Stimulated activated CD8-positive, alpha-beta memory T cell treated with anti-CD3 and anti-CD28 coated beads, Interleukin-2, amount 100 ng/mL, for 48 hours (primary cell): ENCODE data around the gene CAMSAP2.

Experiments used
- DNase-seq, 2 donors: peaks; one replicate each; pipeline ENCODE4 v3.0.0-alpha.2; 2020; ENCODE audit warnings: low read depth in 2 of 2

CAMSAP2 gene

DNA sequence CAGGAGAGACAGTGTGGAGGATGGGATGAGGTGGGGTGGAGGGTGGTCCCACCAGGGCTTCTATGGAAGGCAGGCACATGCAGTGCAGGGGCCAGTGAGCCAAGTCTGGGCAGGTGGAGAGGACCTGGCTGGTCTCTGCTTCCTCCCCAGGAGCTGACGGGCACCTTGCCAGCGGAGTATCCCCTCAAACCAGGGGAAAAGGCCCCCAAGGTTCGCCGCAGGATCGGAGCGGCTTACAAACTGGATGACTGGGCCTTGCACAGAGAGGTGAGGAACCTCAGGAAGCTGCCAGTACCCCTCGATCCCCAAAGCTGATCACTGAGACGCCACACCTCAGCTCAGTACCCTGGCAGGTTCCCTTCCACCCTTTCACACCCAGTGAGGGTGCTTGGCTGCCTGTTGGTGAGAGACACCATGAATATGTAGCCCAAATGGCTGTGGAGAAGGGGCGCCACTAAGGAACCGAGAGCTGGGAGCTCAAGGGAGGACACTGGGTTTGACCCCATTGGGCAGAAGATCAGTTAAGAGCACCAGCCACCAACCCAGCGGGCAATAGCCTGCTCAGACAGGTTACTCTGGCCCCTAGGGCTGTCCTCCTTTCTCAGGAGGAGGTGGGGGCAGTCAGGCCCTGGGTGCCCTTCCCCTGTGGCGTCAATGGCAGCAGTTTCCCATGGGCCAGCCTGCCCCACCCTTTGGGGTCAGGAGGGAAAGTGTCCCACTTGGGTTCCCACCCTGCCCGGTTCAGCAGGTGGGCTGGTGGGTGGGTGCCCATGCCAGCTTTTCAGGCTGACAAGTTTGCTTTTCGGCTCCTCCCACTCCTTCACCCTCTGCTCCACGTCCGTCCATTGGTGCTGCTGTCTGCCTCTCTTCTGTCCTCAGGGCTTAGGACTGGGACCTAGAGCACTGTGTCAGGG, 161.5 kb downstream of the CAMSAP2 start:
- DNase-seq = no peak

DNA sequence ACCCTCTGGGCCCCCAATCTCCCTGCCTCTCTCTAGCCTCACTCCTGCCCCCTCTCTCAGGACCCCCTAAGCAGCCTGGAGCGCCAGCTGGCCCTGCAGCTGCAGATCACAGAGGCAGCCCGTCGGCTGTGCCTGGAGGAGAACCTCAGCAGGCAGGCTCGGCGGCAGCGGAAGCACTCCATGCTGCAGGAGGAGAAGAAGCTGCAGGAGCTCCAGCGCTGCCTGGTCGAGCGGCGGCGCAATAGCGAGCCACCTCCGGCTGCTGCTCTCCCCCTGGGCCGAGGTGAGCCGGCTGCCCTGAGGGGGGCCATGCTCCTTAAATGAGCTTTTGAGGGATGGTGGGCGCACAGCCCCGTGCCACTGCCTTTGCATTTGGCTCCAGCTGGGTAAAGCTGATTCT, 162.2 kb downstream of the CAMSAP2 start:
- DNase-seq = no peak

DNA sequence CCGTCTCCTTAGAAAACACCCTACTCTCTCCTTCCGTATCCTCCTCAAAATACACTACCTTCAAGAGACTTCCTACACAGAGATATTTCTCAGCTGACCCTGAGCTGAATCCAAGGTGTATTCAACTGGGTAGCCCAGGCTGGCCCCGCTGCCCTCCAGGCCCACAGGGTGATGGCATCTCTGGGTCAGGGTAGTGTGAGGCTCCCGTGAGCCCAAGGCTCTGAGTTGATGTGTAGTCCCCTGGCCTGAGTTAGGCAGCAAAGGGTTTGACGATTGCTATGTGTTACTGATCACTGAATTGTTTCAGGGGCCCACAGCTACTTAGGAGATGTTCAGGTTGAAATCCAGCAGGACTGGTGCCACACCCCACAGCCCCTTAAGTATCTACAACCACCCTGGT, 162.7 kb downstream of the CAMSAP2 start:
- no peak for DNase-seq

DNA sequence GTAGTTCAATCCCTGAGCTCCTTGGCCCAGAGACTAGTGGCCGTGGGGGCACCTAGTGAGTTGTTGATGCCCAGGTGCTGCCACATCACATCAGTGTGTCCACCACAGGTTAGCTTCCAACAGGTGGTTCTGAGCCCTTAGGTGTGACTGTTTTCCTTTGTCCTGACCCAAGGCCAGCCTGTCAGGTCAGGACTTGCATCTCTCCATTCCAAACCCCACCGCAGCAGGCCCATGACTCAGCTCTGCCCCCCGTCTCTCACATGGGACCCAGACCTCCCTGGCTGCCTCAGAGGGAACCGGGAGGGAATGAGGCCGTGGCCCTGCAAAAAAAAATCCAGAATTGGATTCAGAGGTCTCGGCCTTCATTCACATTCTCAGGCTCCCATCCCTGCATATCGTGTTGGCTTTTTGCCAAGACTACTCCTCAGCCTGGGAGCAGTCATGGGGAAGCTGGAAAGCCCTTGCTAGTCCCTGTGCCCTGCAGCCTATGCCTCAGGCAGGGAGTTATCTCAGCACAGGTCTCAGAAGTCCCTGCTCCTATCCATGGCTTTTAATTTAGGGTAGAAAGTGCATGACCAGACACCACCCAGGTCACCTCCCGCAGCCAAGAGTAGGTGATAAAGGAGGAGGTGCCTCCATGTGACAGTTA, 163.2 kb downstream of the CAMSAP2 start:
- no peak for DNase-seq

DNA sequence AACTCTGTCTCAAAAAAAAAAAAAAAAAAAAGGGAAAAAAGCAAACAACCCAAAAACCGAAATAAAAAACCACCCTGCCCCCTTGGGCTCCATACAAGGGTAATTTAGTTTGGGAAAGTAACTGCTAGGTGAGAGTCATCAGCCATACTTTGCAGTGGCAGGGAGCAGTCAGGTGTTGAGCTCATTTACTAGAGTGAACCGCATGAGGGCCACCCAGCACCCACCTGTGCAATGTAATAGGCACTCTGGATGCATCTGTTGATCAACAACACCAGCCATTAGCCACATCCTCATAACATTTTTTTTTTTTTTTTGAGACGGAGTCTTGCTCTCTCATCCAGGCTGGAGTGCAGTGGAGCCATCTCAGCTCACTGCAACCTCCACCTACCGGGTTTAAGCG, 165.1 kb downstream of the CAMSAP2 start:
- no peak for DNase-seq

DNA sequence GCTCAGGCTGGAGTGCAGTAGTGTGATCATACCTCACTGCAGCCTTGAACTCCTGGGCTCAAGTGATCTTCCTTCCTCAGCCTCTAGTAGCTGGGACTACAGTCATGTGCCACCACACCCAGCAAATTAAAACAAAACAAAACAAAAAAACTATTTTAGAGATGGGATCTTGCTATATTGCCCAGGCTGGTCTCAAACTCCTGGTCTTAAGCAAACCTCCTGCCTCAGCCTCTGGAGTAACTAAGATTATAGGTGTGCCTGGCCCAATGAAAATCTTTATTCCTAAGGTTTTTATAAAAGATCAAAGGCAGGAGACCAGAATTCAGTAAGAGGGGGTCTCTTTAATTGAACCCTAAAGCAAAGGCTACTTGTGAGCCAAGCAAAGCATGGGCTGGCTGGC, 166.1 kb downstream of the CAMSAP2 start:
- no peak for DNase-seq

DNA sequence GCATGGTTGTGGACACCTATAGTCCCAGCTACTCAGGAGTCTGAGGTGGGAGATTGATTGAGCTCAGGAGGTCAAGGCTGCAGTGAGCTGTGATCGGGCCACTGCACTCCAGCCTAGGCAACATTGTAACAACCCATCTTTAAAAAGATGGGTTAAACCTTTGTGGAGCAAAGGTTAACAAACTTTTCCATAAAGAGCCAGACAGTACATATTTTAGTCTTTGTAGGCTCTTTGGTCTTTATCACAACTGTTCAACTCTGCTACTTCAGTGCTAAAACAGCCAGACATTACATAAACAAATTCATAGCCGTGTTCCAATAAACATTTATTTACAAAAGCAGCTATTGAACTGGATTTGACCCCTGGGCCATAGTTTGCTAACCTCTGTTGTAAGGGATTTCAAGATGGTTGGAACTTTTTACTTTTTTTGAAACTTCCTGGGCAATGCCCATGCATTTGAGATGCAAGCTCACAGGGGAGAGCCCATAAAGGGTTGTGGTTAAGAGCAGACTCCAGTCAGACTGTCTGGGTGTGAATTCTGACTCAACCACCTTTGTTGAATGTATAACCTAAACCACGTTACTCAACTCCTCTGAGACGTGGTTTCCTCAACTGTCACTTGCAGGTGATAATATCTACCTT, 166.8 kb downstream of the CAMSAP2 start:
- no peak for DNase-seq

DNA sequence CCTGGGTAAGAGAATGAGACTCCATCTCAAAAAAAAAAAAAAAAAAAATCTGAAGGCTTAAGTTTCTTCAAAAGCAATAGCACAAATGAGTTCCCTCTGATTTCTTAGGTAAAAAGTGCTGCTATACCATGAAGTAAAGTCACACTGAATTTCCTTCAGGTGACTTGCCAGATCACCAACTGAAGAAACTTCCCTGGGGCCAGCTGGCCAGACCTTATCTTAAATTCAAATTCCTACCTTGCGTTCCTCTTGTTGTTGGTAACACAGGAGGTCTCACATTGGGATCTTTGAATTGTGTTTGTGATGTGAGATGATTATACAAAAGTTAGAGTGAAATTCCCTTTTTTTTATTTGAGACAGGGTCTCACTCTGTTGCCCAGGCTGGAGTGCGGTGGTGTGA, 167.8 kb downstream of the CAMSAP2 start:
- DNase-seq = no peak

DNA sequence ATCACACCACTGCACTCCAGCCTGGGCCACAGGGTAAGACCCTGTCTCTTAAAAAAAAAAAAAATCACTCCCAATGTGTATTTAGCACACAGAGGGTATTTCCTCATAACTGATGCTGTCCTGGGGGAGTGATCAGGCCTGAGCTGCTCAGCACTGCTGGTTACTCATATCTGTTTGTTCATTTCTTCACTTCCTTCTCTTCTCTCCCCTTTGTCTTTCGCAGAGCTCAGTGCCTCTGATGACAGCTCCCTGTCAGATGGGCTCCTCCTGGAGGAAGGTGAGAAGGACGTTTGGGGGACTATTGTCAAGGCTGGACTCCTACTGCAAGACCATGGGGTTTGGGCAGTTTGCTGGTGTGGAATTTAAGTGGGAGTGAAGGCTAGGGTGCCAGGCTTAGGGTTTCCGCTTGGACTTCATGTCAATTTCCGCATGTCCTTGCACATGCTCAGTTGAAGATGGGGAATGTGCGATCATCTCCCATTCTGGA, 169.0 kb downstream of the CAMSAP2 start:
- DNase-seq = no peak

DNA sequence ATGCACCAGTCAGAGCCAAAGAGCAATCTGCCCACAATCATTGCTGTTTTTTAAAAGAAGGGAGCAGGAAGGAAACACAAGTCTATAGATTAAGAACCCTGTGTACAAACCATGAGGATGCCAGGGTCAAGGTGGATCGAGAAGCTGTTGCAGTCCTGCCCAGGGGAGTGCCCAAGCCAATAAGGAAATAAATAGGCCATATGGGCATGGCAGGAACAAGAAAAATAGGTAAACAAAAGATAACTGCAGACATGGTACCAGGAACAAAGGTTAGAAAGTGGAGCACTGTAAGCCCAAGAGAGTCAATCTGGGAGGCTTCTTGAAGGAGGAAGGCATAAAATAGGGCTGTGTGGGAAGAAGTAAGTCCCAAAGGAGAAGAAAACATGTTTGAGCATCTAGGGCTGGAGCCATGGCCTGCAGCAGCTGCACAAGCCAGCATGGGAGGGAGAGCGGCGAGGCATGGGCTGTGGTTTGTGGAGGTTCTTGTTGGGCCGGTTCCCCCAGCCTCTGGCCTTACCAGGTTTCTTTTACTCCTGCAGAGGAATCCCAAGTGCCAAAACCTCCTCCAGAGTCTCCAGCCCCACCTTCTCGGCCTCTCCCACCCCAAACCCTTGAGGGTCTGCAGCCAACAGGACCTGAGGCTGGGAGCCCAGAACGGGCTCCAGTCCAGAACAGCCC, 169.6 kb downstream of the CAMSAP2 start:
- DNase-seq = no peak

DNA sequence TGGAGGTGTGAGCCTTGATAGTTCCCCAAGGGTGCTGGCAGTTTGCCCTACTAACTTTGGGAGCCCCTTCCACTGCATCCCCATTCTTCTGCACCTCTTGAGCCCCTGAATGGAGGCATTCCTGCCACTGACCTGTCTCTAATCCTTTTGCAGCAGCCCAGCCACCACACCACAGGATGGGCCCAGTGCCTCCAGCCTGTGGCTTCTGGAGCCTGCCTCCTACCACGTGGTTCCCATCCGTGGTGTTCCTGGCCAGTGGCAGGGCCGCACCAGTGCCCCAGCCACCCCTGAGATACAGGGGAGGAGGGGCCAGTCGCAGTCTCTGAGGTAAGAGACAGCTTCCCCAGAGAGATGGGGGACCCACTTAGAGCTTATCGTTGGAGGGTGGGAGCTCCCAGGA, 170.4 kb downstream of the CAMSAP2 start:
- DNase-seq = no peak

DNA sequence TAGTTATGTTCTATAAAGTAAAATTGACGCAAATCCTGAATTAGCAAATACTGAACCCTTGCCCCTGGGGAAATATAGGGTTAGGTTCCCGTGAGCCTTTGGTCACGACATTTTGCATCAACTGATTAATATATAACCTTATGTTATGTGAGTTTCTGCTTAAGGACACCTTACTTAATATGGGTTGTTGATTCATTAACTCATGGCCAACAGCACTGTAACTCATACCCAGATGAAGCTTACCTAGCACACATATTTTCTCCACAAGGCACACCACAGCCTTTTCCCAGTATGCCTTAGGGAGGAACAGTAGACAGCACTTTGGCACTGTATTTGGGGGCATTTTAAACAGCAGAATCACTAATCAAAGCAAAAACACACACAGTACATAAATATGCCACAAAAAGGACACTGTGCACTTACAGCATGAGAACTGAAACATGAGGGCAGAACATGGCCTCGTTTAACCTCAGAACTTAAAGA, 171.1 kb downstream of the CAMSAP2 start:
- DNase-seq = no peak
